ENCODE results near the gene PGM5. TPM values are rescaled to one million over a fixed set of nuclear protein-coding genes. Genes with fewer than 3 reads are reported as not detected.

The PGM5 gene
- total and polyA plus RNA-seq, 4 donors, result 4.3 to 51.7 (median 12.0) TPM

- DNase-seq, result peak; percentile 41 to 82 (median 79)
- 57 to 59% methylated on average over 4 of the region's 4 CpGs for WGBS, 2 donors
- no peak for ATAC-seq (ENCODE audit: insufficient read depth, low FRiP score)
- no peaks in the 10 kb centered on the region for H3K27me3 ChIP-seq (ENCODE audit: control insufficient read depth in 3 of 3, insufficient read depth in 3 of 3, low read length in 2 of 3)
- TF ChIP-seq CTCF (IDR thresholded peaks at IDR 0.05; ENCODE audit: control extremely low read depth, extremely low read depth), result no peak
- H3K36me3 ChIP-seq (ENCODE audit: control insufficient read depth in 4 of 4, insufficient read depth in 4 of 4, low read length in 4 of 4), result peaks cover 0 to 23% (median 3%) of the 10 kb centered on the region in 4 donors
- peak overlapping the region in 1 of 2 donors; percentile 34 for H3K27ac ChIP-seq (ENCODE audit: low read depth in 1 of 2, low read length in 1 of 2)
- H3K9ac ChIP-seq (ENCODE audit: insufficient read depth in 1 of 2, low read length in 2 of 2), result no peak overlapping the region
- H3K4me3 ChIP-seq, result no peak overlapping the region
- H3K4me1 ChIP-seq (ENCODE audit: control insufficient read depth in 5 of 5, insufficient read depth in 5 of 5, low read length in 5 of 5), result peaks cover 0 to 39% (median 16%) of the 10 kb centered on the region in 5 donors
- no peaks in the 10 kb centered on the region for H3K9me3 ChIP-seq (ENCODE audit: control insufficient read depth in 4 of 4, insufficient read depth in 3 of 4, low read length in 3 of 4)
Measured at GRCh38 chr9:68505681-68506409, 149.4 kb downstream of the PGM5 start.

- H3K27me3 ChIP-seq (ENCODE audit: control insufficient read depth in 3 of 3, insufficient read depth in 3 of 3, low read length in 2 of 3), result no peaks in the 10 kb centered on the region
- H3K9ac ChIP-seq (ENCODE audit: insufficient read depth in 1 of 2, low read length in 2 of 2), result no peak overlapping the region
- H3K4me1 ChIP-seq (ENCODE audit: control insufficient read depth in 5 of 5, insufficient read depth in 5 of 5, low read length in 5 of 5), result peaks cover 0 to 39% (median 15%) of the 10 kb centered on the region in 5 donors
- H3K36me3 ChIP-seq (ENCODE audit: control insufficient read depth in 4 of 4, insufficient read depth in 4 of 4, low read length in 4 of 4), result peaks cover 0 to 17% (median 1%) of the 10 kb centered on the region in 4 donors
- TF ChIP-seq CTCF (IDR thresholded peaks at IDR 0.05; ENCODE audit: control extremely low read depth, extremely low read depth), result no peak
- WGBS, 2 donors, result 96 to 100% methylated on average over 1 of the region's 1 CpG
- no peaks in the 10 kb centered on the region for H3K9me3 ChIP-seq (ENCODE audit: control insufficient read depth in 4 of 4, insufficient read depth in 3 of 4, low read length in 3 of 4)
- H3K4me3 ChIP-seq, result no peak overlapping the region
- H3K27ac ChIP-seq (ENCODE audit: low read depth in 1 of 2, low read length in 1 of 2), result no peak overlapping the region
- peak in 2 of 3 donors; percentile 16 to 28 for DNase-seq
- ATAC-seq (ENCODE audit: insufficient read depth, low FRiP score), result no peak
Measured at GRCh38 chr9:68506551-68506950, 150.1 kb downstream of the PGM5 start.

GRCh38 chr9:68507130-68507805 lies 150.9 kb downstream of the PGM5 start:
- Histone ChIP-seq H3K9ac (ENCODE audit: insufficient read depth in 1 of 2, low read length in 2 of 2) (no peak overlapping the region), H3K9me3 (ENCODE audit: control insufficient read depth in 4 of 4, insufficient read depth in 3 of 4, low read length in 3 of 4) (no peaks in the 10 kb centered on the region), H3K27ac (ENCODE audit: low read depth in 1 of 2, low read length in 1 of 2) (peak overlapping the region in 1 of 2 donors; percentile 41), H3K27me3 (ENCODE audit: control insufficient read depth in 3 of 3, insufficient read depth in 3 of 3, low read length in 2 of 3) (no peaks in the 10 kb centered on the region), H3K4me1 (ENCODE audit: control insufficient read depth in 5 of 5, insufficient read depth in 5 of 5, low read length in 5 of 5) (peaks cover 0 to 39% (median 12%) of the 10 kb centered on the region in 5 donors), H3K4me3 (no peak overlapping the region), H3K36me3 (ENCODE audit: control insufficient read depth in 4 of 4, insufficient read depth in 4 of 4, low read length in 4 of 4) (peaks cover 0 to 21% (median 1%) of the 10 kb centered on the region in 4 donors)
- 56 to 57% methylated on average over 7 of the region's 7 CpGs for WGBS, 2 donors
- DNase-seq, result peak; percentile 70 to 97 (median 96)
- no peak for ATAC-seq (ENCODE audit: insufficient read depth, low FRiP score)
- TF ChIP-seq CTCF (IDR thresholded peaks at IDR 0.05; ENCODE audit: control extremely low read depth, extremely low read depth), result peak; percentile 0

All from lung (tissue), 12 donors.